GM23338 (cell line): Measurements from ENCODE around the gene SPINK7.

Experiments
- CTCF ChIP-seq, 2 experiments: fragments of 200-600 bp in 1 of 2; sonication (generic) in 1 of 2; conservative IDR thresholded peaks; 2 replicates each; pipeline versions ENCODE4 v1.5.1 to v1.6.1; 2016 to 2017; ENCODE audit warnings: antibody characterized with exemption in 2 of 2, low read depth in 2 of 2, mild to moderate bottlenecking in 2 of 2, moderate library complexity in 1 of 2
- EZH2 ChIP-seq: fragments of 200-600 bp; sonication (generic); IDR thresholded peaks from one replicate; pipeline ENCODE4 v1.8.0; 2017; ENCODE audit warnings: antibody characterized with exemption, mild to moderate bottlenecking, low read depth; ENCODE audit not compliant: unreplicated experiment
- JUNB ChIP-seq: IDR thresholded peaks from one replicate; pipeline ENCODE4 v1.6.1; 2016; ENCODE audit warnings: antibody characterized with exemption; ENCODE audit not compliant: unreplicated experiment
- REST ChIP-seq: IDR thresholded peaks from one replicate; pipeline ENCODE4 v1.6.1; 2018; ENCODE audit warnings: antibody characterized with exemption; ENCODE audit not compliant: unreplicated experiment

GRCh38 chr5:148312153-148312552, at the start of gene SPINK7:
- TF ChIP-seq EZH2 (no peak), JUNB (no peak), CTCF (conservative IDR thresholded peaks at IDR 0.05; ENCODE audit: low read depth in 2 of 2) (no peak), REST (no peak)
